ENCODE data around the gene ARHGEF19.

The ARHGEF19 gene

GRCh38 chr1:16166117-16166516 lies 46.3 kb downstream of the ARHGEF19 start:
- no peak for DNase-seq (ENCODE audit: low read depth in 1 of 2, low spot score in 1 of 2)
- Histone ChIP-seq H3K27me3 (ENCODE audit: insufficient read depth, poor library complexity, severe bottlenecking) (peaks cover 48% of the 10 kb centered on the region), H3K27ac (replicated peaks) (no peak overlapping the region), H3K4me3 (replicated peaks; ENCODE audit: insufficient read depth, low read length) (no peak overlapping the region)
- TF ChIP-seq POLR2AphosphoS5 (IDR thresholded peaks at IDR 0.05; ENCODE audit: low read depth) (no peak), SPI1 (IDR thresholded peaks at IDR 0.05; ENCODE audit: borderline replicate concordance, low read depth) (no peak), GABPA (IDR thresholded peaks at IDR 0.05; ENCODE audit: low read depth) (no peak), CTCF (IDR thresholded peaks at IDR 0.05; ENCODE audit: insufficient read depth, low read length) (no peak), REST (IDR thresholded peaks at IDR 0.05; ENCODE audit: insufficient replicate concordance, low read depth) (no peak)

GRCh38 chr1:16165548-16165947 lies 46.9 kb downstream of the ARHGEF19 start:
- no peak overlapping the region for H3K27ac ChIP-seq (replicated peaks)
- peaks cover 50% of the 10 kb centered on the region for H3K27me3 ChIP-seq (ENCODE audit: insufficient read depth, poor library complexity, severe bottlenecking)
- TF ChIP-seq CTCF (IDR thresholded peaks at IDR 0.05; ENCODE audit: insufficient read depth, low read length): no peak
- no peak for TF ChIP-seq POLR2AphosphoS5 (IDR thresholded peaks at IDR 0.05; ENCODE audit: low read depth)
- no peak for TF ChIP-seq GABPA (IDR thresholded peaks at IDR 0.05; ENCODE audit: low read depth)
- TF ChIP-seq SPI1 (IDR thresholded peaks at IDR 0.05; ENCODE audit: borderline replicate concordance, low read depth): no peak
- no peak for DNase-seq (ENCODE audit: low read depth in 1 of 2, low spot score in 1 of 2)
- no peak overlapping the region for H3K4me3 ChIP-seq (replicated peaks; ENCODE audit: insufficient read depth, low read length)

- Histone ChIP-seq H3K27ac (replicated peaks) (no peak overlapping the region), H3K4me3 (replicated peaks; ENCODE audit: insufficient read depth, low read length) (no peak overlapping the region), H3K27me3 (ENCODE audit: insufficient read depth, poor library complexity, severe bottlenecking) (peaks cover 50% of the 10 kb centered on the region)
- TF ChIP-seq CTCF (IDR thresholded peaks at IDR 0.05; ENCODE audit: insufficient read depth, low read length): no peak
- no peak for TF ChIP-seq REST (IDR thresholded peaks at IDR 0.05; ENCODE audit: insufficient replicate concordance, low read depth)
- no peak for TF ChIP-seq POLR2AphosphoS5 (IDR thresholded peaks at IDR 0.05; ENCODE audit: low read depth)
- TF ChIP-seq GABPA (IDR thresholded peaks at IDR 0.05; ENCODE audit: low read depth): no peak
- no peak for DNase-seq (ENCODE audit: low read depth in 1 of 2, low spot score in 1 of 2)
Measured at GRCh38 chr1:16165073-16165364, 47.4 kb downstream of the ARHGEF19 start.
